A549 (cell line): ENCODE results near the gene GRK1.

Source experiments
- BCL3 ChIP-seq: fragments of >200 bp; sonication (Bioruptor Twin); formaldehyde crosslinking; IDR thresholded peaks from 3 replicates; pipeline ENCODE4 v1.6.1; 2016
- CBX2 ChIP-seq: fragments of 200-600 bp; sonication (generic); IDR thresholded peaks from 2 replicates; pipeline ENCODE4 v1.6.1; 2016; ENCODE audit warnings: low read depth, mild to moderate bottlenecking, borderline replicate concordance
- CTCF ChIP-seq: fragments of >200 bp; sonication (Bioruptor Twin); formaldehyde crosslinking; IDR thresholded peaks from 3 replicates; pipeline ENCODE4 v1.5.1; 2016
- RNF2 ChIP-seq: fragments of 200-600 bp; sonication (generic); IDR thresholded peaks from 2 replicates; pipeline ENCODE4 v1.6.1; 2016; ENCODE audit warnings: low read depth, mild to moderate bottlenecking, antibody characterized with exemption, moderate library complexity, borderline replicate concordance

DNA sequence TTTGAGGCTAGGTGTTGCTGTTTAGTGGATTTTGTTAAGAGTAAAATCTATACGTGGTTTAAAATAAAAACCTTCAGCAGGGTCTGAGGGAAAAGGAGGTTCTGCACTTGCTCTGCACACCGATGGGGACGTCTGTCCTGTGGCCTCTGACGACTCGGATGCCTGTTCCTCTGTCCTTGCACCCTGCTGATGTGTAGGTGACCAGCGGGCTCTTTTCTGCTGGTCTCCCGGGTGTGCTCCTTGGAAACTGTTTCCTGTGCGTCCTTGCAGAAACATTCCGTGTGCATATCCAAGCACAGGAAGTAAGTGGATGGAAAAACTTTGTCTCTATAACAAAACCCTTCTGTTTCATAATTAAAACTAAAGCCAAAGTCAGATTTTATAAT, 12.9 kb upstream of the GRK1 start:
- TF ChIP-seq CTCF (no peak), RNF2 (no peak), CBX2 (no peak), BCL3 (no peak)
